Liver (tissue), 3 donors: Measurements from ENCODE around the gene IGSF3.
"Not testable (repeated sequence)": the region's sequence is repeated elsewhere in the genome, so short reads cannot be mapped to it uniquely, and the experiment has no call there.

Experiments
- CTCF ChIP-seq: fragments of 150-350 bp; IDR thresholded peaks from 2 replicates; pipeline ENCODE4 v1.5.1; 2017; ENCODE audit warnings: improper control_type of control experiment, low read depth, low read length; ENCODE audit not compliant: missing input control
- FOXA2 ChIP-seq: IDR thresholded peaks from 2 replicates; pipeline ENCODE4 v1.6.1; 2016; ENCODE audit warnings: antibody characterized with exemption
- GABPA ChIP-seq, 2 donors: IDR thresholded peaks in 1 of 2; conservative IDR thresholded peaks in 1 of 2; 2 replicates each; pipeline ENCODE4 v1.6.1; 2016; ENCODE audit warnings: antibody characterized with exemption in 2 of 2, mild to moderate bottlenecking in 1 of 2, moderate library complexity in 1 of 2
- SP1 ChIP-seq: IDR thresholded peaks from 2 replicates; pipeline ENCODE4 v1.6.1; 2018; ENCODE audit warnings: antibody characterized with exemption, mild to moderate bottlenecking
- YY1 ChIP-seq: IDR thresholded peaks from 2 replicates; pipeline ENCODE4 v1.6.1; 2016; ENCODE audit warnings: antibody characterized with exemption, mild to moderate bottlenecking
- ZBTB33 ChIP-seq: IDR thresholded peaks from 2 replicates; pipeline ENCODE4 v1.6.1; 2016; ENCODE audit warnings: antibody characterized with exemption
- donor health status: healthy.
- donor health status: healthy.

DNA sequence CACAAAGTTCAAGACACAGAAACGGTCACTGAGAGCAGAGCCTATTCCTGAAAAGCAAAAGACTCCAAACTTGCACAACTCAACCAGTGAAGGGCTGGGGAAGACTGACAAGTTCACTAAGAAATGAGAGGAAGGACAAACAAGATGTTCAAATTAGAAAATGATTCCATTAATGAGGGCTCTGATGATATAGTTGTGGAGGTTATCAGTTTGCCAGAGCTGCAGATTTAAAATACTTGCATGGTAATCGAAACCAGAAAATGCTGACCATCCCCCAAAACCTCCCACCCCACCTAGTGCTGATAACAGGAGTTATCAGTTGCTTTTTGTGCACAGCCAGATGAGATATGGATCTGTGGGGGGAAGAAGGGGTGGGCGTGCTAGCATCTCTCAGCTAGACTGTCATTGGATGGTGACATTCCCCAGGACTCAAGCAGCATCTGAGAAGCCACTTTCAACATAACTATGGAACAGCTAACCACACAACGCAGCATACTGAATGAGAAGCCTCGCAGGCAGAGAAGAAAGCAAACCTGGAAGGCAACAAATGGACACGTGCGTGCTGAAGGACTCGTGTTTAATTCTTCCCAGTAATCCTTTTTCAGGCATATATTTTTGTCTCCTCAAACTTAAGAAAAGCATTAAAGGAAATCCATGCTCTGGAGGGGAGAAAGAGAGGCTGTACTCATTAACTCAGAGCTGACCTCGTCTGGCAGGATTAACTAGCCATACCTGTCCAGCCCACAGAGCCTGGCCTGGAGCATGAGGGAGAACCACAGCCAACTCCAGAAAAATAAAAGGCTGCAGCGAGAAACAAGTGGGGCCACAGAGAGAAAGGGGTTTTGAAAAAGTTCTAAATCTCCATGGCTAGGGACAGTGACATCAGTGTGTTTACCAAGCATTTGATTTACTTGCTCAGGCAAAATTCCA, 35.3 kb downstream of the IGSF3 start:
- not testable (repeated sequence) for TF ChIP-seq CTCF; YY1; ZBTB33; SP1; GABPA (IDR thresholded peaks at IDR 0.05 in 1 of 2, conservative IDR thresholded peaks at IDR 0.05 in 1 of 2)
- TF ChIP-seq FOXA2: peak; percentile 9
